Epithelial cell of prostate (primary cell): Measurements from ENCODE around the gene BMPER.

ENCODE experiments used
- DNase-seq: peaks from one replicate; pipeline ENCODE4 v3.0.0-alpha.2; 2011; ENCODE audit warnings: low read depth, low spot score
- H3K27ac ChIP-seq: fragments of 450-650 bp; 2 replicates; pipeline ENCODE4 v1.5.1; 2017; ENCODE audit warnings: mild to moderate bottlenecking

The BMPER gene

GRCh38 chr7:33961948-33962347 is 56.6 kb downstream of the BMPER start:
- DNase-seq, result no peak
- H3K27ac ChIP-seq, result no peak overlapping the region

DNA sequence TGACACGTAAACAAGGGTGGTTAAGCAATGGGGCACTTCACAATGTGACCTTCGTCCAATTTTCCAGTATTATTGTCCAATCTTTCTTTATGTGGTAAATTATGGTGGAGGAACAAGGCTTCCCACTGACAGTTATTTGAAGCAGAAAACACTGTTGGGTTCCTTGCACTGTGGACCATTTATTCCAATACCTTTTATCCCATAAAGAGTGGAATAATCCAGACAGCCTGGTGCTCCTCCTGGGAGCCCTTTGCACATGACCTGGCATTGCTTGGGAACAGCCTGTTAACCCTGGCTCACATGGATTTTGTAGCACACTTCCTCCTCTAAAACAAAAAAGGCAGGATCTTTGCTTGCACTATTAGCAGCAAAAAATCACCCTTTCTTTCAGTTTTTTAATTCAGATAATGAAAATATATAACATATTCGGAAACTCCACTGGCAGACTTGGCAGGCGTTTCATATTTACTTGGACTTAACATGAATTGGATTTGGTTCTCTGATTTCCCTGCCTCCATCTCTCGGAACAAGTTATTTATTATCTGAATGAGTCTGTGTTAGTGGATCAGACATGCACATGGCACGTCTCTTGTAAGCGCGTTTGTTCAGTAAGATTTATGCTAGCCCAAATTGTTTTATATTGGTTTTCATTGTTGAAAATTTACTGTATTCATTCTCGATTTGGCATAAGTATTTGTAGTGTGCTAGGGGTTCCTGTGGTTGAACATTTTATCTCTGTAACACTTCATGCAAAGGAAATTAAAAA is 59.3 kb downstream of the BMPER start:
- no peak for DNase-seq
- H3K27ac ChIP-seq, result no peak overlapping the region

DNA sequence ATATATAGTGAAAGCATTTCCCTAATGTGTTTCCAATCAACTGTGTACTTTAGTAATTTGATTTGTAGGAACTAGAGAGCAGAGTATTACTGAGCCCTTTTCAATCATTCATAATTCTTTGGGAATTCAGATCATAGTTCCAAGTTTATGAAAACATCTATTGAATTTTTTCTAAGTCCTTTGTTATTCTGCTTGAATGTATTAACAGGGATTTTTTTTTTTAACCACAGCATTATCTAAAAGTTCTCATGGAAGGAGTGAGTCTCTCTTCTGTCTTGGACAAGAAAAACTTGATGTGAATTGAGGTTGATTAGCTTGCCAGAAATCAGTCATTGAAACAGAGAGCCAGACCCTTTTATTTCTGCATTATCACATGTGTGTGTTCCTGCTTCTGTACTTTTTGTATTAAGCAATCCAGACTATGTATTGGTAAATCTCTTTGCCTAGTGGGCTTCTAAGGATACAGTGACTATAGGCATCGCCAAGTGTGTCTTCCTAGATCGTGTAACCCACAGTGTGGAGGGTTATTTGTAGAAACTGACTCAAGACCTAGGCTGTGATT is 59.9 kb downstream of the BMPER start:
- no peak overlapping the region for H3K27ac ChIP-seq
- no peak for DNase-seq

DNA sequence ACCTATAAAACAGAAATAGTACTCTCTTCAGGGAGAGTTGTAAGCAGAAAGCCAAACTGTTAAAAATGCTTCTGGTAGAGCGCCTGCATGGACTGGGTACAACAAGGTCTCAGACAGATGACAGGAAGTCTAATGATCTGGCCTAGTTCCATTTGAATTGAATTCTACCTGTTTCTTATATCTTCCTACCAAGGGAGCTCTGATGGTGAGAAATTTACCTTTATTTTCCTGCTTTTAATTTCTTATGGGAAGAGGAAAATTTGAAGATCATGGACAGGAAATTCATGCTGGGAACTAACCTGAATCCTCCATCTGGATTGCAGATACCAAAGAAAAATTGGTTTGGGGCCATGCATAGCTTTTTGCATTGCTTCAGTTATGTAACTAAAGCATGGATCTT is 63.3 kb downstream of the BMPER start:
- DNase-seq, result no peak
- no peak overlapping the region for H3K27ac ChIP-seq

GRCh38 chr7:33970536-33970935 is 65.2 kb downstream of the BMPER start:
- H3K27ac ChIP-seq, result no peak overlapping the region
- no peak for DNase-seq

DNA sequence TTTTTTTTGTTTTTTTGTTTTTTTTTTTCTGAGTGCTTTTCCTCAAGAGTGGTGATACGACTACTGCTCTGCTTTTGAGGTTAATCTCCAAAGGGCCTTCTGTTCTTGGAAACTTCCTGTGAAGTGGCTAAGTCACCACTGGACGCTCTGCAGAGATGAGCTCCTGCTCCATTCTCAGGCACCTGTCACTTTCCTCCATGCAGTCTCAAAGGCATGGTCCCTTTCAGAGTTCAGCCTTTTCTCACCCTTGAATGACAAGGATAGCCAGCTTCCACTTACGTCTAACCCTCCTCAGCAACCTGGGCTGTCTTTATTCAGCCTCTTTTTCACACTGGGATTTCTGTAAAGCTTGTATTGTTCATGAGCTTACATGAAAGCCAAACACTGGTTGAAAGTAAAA is 65.8 kb downstream of the BMPER start:
- H3K27ac ChIP-seq, result no peak overlapping the region
- no peak for DNase-seq

- H3K27ac ChIP-seq, result no peak overlapping the region
- DNase-seq, result no peak
Measured at GRCh38 chr7:33973231-33974015, 68.1 kb downstream of the BMPER start.

GRCh38 chr7:33979300-33979806 is 74.0 kb downstream of the BMPER start:
- peak overlapping the region; percentile 23 for H3K27ac ChIP-seq
- no peak for DNase-seq

- H3K27ac ChIP-seq, result peak overlapping the region; percentile 23
- peak; percentile 20 for DNase-seq
Measured at GRCh38 chr7:33979807-33980355, 74.5 kb downstream of the BMPER start.

DNA sequence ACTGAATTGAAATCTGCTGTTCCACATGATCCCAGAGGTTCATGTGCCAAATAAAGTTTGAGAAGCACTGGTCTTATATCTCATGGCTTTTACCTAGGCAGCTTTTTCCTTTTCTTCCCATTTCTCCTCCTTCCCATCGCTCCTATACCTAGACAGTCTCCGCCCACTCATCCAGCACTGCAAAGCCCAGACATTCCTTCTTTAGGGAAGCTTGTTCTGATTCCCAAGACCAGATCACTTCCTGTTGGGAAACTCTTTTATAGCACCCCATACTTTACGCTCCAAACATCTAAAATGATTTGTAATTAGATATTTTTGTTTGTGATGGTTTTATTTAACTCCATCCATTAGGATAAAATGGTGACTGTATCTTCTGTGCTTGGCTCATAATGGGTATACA is 75.9 kb downstream of the BMPER start:
- H3K27ac ChIP-seq, result no peak overlapping the region

GRCh38 chr7:33981671-33982424 is 76.5 kb downstream of the BMPER start:
- no peak for DNase-seq
- no peak overlapping the region for H3K27ac ChIP-seq

More for the DNA sequence above, 75.9 kb downstream of the BMPER start:
- no peak for DNase-seq

DNA sequence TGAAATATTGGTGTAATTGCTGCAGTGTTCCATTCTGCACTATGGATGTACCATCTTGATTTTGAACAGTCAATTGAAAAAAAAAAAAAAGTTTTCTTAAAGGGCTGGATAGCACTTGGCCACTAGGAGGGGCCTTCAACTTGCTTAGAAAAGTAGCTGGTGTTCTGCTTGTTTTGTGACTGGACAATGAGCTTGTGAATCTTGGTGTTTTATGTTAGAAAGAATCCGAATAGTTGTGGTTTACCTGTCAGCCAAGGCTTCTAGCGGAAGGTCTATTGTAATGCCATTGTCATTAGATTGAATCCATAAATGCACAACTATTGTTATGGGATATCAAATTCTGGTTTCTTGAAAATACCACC is 77.1 kb downstream of the BMPER start:
- peak; percentile 18 for DNase-seq
- no peak overlapping the region for H3K27ac ChIP-seq

- DNase-seq, result no peak
- peak overlapping the region; percentile 63 for H3K27ac ChIP-seq
Measured at GRCh38 chr7:33986451-33986850, 81.1 kb downstream of the BMPER start.

- DNase-seq, result peak; percentile 81
Measured at GRCh38 chr7:33986951-33987947, 81.9 kb downstream of the BMPER start.

DNA sequence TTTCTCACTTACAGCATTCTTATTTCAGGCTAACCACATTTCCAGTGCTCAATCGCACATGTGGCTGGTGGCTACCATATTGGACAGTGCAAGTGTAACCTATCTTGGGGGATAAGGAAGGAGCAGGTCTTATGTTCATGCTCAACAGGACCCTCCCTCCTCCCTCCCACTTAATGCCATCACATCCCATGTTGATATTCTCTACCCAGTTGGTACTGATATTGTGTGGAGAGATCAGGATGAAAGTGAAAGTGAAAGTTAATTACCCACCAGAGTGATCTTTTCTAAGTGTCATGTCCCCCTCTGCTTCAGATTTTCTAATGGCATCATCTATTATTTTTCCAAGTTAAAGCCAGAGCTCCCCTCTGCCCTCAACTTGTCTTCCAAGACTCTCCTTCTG is 91.6 kb downstream of the BMPER start:
- no peak overlapping the region for H3K27ac ChIP-seq
- no peak for DNase-seq

More at GRCh38 chr7:33986951-33987947, 81.9 kb downstream of the BMPER start:
- H3K27ac ChIP-seq, result peak overlapping the region; percentile 63

DNA sequence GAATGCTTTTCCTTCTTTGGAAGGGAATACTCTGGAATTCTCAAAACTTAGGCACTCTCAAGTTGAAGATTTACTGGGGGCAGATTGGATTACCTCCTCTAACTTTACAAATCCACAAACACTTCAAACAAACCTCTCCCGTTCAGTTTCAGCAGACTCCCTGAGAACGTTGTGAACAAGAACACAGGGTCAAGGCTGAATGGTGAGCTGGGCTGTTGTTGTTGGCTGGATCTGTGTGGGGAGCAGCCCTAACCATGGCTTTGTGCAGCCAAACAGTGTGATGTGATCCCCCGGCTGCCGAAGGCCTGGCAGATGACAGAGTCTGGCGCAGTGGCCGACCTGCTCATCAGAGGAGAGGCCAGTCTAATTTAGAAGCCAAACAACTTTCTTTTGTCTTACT is 93.1 kb downstream of the BMPER start:
- no peak for DNase-seq
- H3K27ac ChIP-seq, result no peak overlapping the region

- no peak overlapping the region for H3K27ac ChIP-seq
Measured at GRCh38 chr7:34011017-34011695, 105.8 kb downstream of the BMPER start.

GRCh38 chr7:34011696-34012095 is 106.4 kb downstream of the BMPER start:
- no peak overlapping the region for H3K27ac ChIP-seq
- DNase-seq, result no peak

More at GRCh38 chr7:34011017-34011695, 105.8 kb downstream of the BMPER start:
- DNase-seq, result no peak
